Measurements from ENCODE around the gene NOTCH4.
"Not testable (repeated sequence)": the region's sequence is repeated elsewhere in the genome, so short reads cannot be mapped to it uniquely, and the experiment has no call there.

NOTCH4 gene

DNA sequence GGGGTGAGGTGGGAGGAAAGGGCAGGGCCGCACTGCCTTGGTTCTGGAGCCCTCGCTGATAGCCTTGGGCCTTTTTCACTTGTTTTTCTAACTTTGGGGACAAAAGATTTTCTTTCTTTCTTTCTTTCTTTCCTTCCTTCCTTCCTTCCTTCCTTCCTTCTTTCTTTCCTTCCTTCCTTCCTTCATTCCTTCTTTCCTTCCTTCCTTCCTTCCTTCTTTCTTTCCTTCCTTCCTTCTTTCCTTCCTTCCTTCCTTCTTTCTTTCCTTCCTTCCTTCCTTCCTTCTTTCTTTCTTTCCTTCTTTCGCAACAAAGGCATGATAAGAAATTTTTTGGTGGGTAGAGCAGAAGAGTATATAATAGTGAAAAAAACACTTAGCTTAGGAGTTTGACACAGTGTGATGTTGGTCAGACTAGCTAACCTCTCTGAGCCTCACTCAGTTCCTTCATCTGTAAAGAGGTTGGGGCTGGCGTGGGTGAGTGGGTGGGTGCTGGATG is 18.5 kb upstream of the NOTCH4 start:
- not testable (repeated sequence) for H3K27me3 Mint-ChIP-seq; H3K27ac Mint-ChIP-seq (ENCODE audit: low read depth); H3K4me3 Mint-ChIP-seq; H3K9me3 Mint-ChIP-seq; H3K4me1 Mint-ChIP-seq; ATAC-seq (replicated peaks; ENCODE audit: extremely low read depth, poor library complexity, severe bottlenecking); DNase-seq (ENCODE audit: low spot score in 2 of 2); H3K36me3 Mint-ChIP-seq (ENCODE audit: insufficient read depth)

DNA sequence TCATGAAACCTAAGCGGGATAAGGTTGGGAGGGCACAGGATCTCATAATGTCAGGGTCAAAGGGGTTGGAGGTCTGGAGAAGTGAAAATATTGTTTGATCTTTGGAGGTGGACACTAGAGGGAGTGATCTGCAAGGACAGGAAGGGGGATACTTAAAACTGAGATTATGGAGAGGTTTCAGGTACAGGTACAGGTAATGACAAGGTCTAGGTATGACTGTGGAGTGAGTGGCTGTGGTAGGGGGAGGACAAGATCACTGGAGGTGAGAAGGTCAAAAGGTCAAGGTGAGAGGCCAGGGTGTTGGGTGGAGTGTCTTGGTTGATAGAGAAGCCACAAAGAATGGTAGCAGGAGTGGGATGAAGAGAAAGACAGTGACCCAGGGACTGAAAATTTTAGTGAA is 16.8 kb upstream of the NOTCH4 start:
- no peak overlapping the region for H3K27ac Mint-ChIP-seq (ENCODE audit: low read depth)
- DNase-seq (ENCODE audit: low spot score in 2 of 2) (no peak), ATAC-seq (replicated peaks; ENCODE audit: extremely low read depth, poor library complexity, severe bottlenecking) (no peak)
- peaks cover 9% of the 10 kb centered on the region for H3K4me1 Mint-ChIP-seq
- H3K9me3 Mint-ChIP-seq = no peaks in the 10 kb centered on the region
- no peaks in the 10 kb centered on the region for H3K36me3 Mint-ChIP-seq (ENCODE audit: insufficient read depth)
- no peak overlapping the region for H3K4me3 Mint-ChIP-seq
- H3K27me3 Mint-ChIP-seq = no peaks in the 10 kb centered on the region

GRCh38 chr6:32239462-32239861 is 15.6 kb upstream of the NOTCH4 start:
- Mint-ChIP-seq H3K27ac (ENCODE audit: low read depth) (peak overlapping the region; percentile 12), H3K9me3 (no peaks in the 10 kb centered on the region), H3K27me3 (peaks cover 6% of the 10 kb centered on the region), H3K36me3 (ENCODE audit: insufficient read depth) (no peaks in the 10 kb centered on the region), H3K4me3 (no peak overlapping the region), H3K4me1 (no peaks in the 10 kb centered on the region)
- no peak for ATAC-seq (replicated peaks; ENCODE audit: extremely low read depth, poor library complexity, severe bottlenecking)
- DNase-seq (ENCODE audit: low spot score in 2 of 2) = no peak

- no peaks in the 10 kb centered on the region for H3K4me1 Mint-ChIP-seq
Observed at GRCh38 chr6:32234934-32235333, 11.1 kb upstream of the NOTCH4 start.

DNA sequence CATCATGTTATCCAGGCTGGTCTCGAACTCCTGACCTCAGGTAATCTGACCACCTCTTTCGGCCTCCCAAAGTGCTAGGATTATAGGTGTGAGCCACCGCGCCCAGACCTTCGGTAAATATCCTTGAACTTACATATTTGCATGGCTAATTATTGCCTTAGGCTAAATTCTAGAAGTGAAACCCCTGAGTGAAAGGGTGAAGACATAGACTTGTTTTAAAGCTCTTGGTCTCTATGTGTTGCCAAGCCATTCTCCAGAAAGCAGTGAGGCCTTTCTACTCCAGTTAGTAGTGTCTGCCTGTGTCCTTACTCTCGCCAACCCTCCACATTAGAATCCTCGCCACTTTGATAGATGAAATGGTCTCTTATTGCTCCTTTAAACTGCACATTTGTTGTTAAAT is 2.6 kb upstream of the NOTCH4 start:
- ATAC-seq (replicated peaks; ENCODE audit: extremely low read depth, poor library complexity, severe bottlenecking) = no peak
- H3K36me3 Mint-ChIP-seq (ENCODE audit: insufficient read depth) = no peaks in the 10 kb centered on the region

More at GRCh38 chr6:32234934-32235333, 11.1 kb upstream of the NOTCH4 start:
- no peak overlapping the region for H3K4me3 Mint-ChIP-seq
- DNase-seq (ENCODE audit: low spot score in 2 of 2) = no peak
- H3K9me3 Mint-ChIP-seq = no peaks in the 10 kb centered on the region
- H3K27me3 Mint-ChIP-seq = peaks cover 6% of the 10 kb centered on the region
- H3K36me3 Mint-ChIP-seq (ENCODE audit: insufficient read depth) = peaks cover 2% of the 10 kb centered on the region
- no peak overlapping the region for H3K27ac Mint-ChIP-seq (ENCODE audit: low read depth)
- ATAC-seq (replicated peaks; ENCODE audit: extremely low read depth, poor library complexity, severe bottlenecking) = no peak

DNA sequence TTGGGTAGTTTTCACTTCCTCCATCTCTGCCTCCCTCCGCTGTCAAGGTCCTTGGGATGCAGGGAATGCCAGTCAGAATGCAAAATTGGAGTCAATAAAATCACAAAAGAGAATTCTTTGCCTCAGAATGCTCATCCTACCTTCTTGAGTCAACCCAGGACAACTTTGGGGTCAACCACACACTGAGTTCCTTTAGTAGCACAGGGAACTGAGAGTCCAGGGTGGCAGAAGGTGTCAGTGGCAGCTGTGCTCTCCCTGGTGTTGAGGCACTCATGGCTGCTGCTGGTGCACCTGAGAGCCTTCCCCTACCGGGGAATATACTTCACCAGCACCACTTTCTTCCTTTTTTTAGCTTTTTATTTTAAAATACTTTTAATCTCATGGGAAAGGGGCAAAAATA is 829 bp upstream of the NOTCH4 start:
- DNase-seq (ENCODE audit: low spot score in 2 of 2) = no peak
- no peaks in the 10 kb centered on the region for H3K9me3 Mint-ChIP-seq
- H3K27ac Mint-ChIP-seq (ENCODE audit: low read depth) = no peak overlapping the region
- peaks cover 2% of the 10 kb centered on the region for H3K27me3 Mint-ChIP-seq
- H3K4me3 Mint-ChIP-seq = no peak overlapping the region
- H3K4me1 Mint-ChIP-seq = no peaks in the 10 kb centered on the region
- no peaks in the 10 kb centered on the region for H3K36me3 Mint-ChIP-seq (ENCODE audit: insufficient read depth)
- ATAC-seq (replicated peaks; ENCODE audit: extremely low read depth, poor library complexity, severe bottlenecking) = no peak

More for the DNA sequence above, 2.6 kb upstream of the NOTCH4 start:
- Mint-ChIP-seq H3K4me3 (no peak overlapping the region), H3K9me3 (no peaks in the 10 kb centered on the region), H3K27ac (ENCODE audit: low read depth) (no peak overlapping the region), H3K27me3 (no peaks in the 10 kb centered on the region), H3K4me1 (no peaks in the 10 kb centered on the region)
- no peak for DNase-seq (ENCODE audit: low spot score in 2 of 2)

DNA sequence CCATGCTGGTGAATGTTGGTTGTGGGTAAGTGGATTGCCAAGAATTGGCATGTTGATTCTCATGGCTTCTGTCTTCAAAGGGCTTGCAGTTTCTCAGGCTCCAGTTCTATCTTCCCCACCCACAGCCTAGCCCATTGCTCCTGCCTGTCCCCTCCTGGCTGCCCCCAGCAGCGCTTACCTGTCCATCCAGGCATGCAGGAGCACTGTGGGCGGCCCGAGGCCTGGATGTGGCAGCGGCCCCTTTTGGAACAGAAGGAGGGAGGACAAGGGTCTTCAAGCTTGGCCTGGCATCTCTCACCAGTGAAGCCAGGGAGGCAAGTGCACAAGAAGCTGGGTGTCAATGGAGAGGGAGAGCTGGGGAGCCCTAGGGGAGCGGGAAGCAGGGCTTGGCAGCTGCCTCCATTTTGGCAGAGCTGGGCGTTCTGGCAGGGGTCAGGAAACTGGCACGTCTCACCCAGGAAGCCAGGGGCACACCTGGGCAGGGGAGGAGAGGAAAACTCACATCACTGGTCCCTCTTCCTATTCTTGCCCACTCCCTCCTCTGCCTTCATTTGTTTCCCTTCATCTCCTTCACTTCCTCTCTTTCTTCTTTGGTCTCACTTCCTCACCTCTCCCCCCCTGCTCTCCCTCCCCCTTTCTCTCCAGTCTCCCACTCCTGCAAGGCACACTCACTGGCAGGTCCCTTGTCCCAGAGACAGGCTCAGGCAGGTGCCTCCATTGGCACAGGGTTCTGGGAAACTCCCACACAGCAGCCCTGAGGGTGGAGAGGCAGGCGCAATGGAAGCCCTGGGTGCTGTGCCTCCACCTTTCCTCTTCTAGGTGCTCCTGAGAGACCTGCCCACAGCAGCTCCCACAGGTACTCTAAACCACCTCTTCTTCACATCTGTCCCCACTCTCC is 1.3 kb downstream of the NOTCH4 start:
- H3K36me3 Mint-ChIP-seq (ENCODE audit: insufficient read depth) = peaks cover 2% of the 10 kb centered on the region
- no peak overlapping the region for H3K27ac Mint-ChIP-seq (ENCODE audit: low read depth)
- H3K4me3 Mint-ChIP-seq = no peak overlapping the region
- no peak for DNase-seq (ENCODE audit: low spot score in 2 of 2)
- H3K27me3 Mint-ChIP-seq = peaks cover 10% of the 10 kb centered on the region
- no peaks in the 10 kb centered on the region for H3K4me1 Mint-ChIP-seq
- ATAC-seq (replicated peaks; ENCODE audit: extremely low read depth, poor library complexity, severe bottlenecking) = no peak
- H3K9me3 Mint-ChIP-seq = no peaks in the 10 kb centered on the region

DNA sequence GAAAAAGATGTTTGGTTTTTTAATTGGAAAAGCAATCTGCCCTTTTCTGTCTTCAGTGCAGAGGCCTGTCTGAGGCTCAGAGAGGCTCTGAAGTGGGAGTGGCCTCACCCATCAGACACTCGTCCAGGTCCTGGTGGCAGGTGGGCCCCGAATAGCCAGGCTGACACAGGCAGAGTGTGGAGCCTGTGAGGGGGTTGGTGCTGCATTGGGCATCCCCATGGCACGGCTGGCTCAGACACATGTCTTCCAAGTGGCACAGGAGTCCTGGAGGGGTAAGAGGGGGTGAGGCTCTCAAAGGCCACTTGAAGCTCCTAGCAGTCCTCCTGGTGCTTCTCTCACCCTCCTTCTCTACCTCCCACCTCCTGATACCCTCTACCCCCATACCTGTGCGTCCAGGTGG is 3.8 kb downstream of the NOTCH4 start:
- no peak for DNase-seq (ENCODE audit: low spot score in 2 of 2)
- H3K4me3 Mint-ChIP-seq = no peak overlapping the region
- H3K27me3 Mint-ChIP-seq = peaks cover 10% of the 10 kb centered on the region
- no peak for ATAC-seq (replicated peaks; ENCODE audit: extremely low read depth, poor library complexity, severe bottlenecking)
- H3K4me1 Mint-ChIP-seq = no peaks in the 10 kb centered on the region
- H3K9me3 Mint-ChIP-seq = no peaks in the 10 kb centered on the region
- peaks cover 2% of the 10 kb centered on the region for H3K36me3 Mint-ChIP-seq (ENCODE audit: insufficient read depth)
- peak overlapping the region; percentile 75 for H3K27ac Mint-ChIP-seq (ENCODE audit: low read depth)

- Mint-ChIP-seq H3K27me3 (peaks cover 10% of the 10 kb centered on the region), H3K4me1 (no peaks in the 10 kb centered on the region), H3K27ac (ENCODE audit: low read depth) (no peak overlapping the region), H3K9me3 (no peaks in the 10 kb centered on the region), H3K4me3 (no peak overlapping the region), H3K36me3 (ENCODE audit: insufficient read depth) (peaks cover 2% of the 10 kb centered on the region)
- ATAC-seq (replicated peaks; ENCODE audit: extremely low read depth, poor library complexity, severe bottlenecking) = no peak
- no peak for DNase-seq (ENCODE audit: low spot score in 2 of 2)
Observed at GRCh38 chr6:32218167-32218566, 5.7 kb downstream of the NOTCH4 start.

- ATAC-seq (replicated peaks; ENCODE audit: extremely low read depth, poor library complexity, severe bottlenecking) (no peak), DNase-seq (ENCODE audit: low spot score in 2 of 2) (no peak)
- H3K27ac Mint-ChIP-seq (ENCODE audit: low read depth) = peak overlapping the region; percentile 29
Observed at GRCh38 chr6:32216998-32217397, 6.9 kb downstream of the NOTCH4 start.

DNA sequence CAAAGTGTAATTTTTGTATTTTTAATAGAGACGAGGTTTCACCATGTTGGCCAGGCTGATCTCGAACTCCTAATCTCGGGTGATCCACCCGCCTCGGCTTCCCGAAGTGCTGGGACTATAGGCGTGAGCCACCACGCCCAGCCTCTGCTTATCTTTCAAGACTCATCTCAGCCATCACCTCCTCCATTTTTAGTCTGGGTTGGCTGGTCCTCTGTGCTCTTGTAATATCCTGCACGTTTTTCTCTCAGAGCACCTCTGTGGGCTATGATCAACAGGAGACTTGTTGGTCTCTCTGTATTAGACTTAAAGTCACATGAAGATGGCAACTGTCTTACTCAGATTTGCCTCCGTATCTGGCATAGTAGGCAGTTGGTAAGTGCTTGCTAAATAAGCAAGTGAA is 7.6 kb downstream of the NOTCH4 start:
- Mint-ChIP-seq H3K36me3 (ENCODE audit: insufficient read depth) (peaks cover 2% of the 10 kb centered on the region), H3K27ac (ENCODE audit: low read depth) (no peak overlapping the region), H3K27me3 (peaks cover 10% of the 10 kb centered on the region), H3K4me1 (no peaks in the 10 kb centered on the region), H3K4me3 (no peak overlapping the region), H3K9me3 (no peaks in the 10 kb centered on the region)
- no peak for DNase-seq (ENCODE audit: low spot score in 2 of 2)
- ATAC-seq (replicated peaks; ENCODE audit: extremely low read depth, poor library complexity, severe bottlenecking) = no peak

More at GRCh38 chr6:32216998-32217397, 6.9 kb downstream of the NOTCH4 start:
- H3K4me3 Mint-ChIP-seq = no peak overlapping the region
- H3K27me3 Mint-ChIP-seq = peaks cover 10% of the 10 kb centered on the region
- H3K4me1 Mint-ChIP-seq = no peaks in the 10 kb centered on the region
- H3K36me3 Mint-ChIP-seq (ENCODE audit: insufficient read depth) = peaks cover 2% of the 10 kb centered on the region
- H3K9me3 Mint-ChIP-seq = no peaks in the 10 kb centered on the region

GRCh38 chr6:32215617-32216016 is 8.2 kb downstream of the NOTCH4 start:
- Mint-ChIP-seq H3K27me3 (peaks cover 10% of the 10 kb centered on the region), H3K9me3 (no peaks in the 10 kb centered on the region), H3K36me3 (ENCODE audit: insufficient read depth) (peaks cover 5% of the 10 kb centered on the region), H3K27ac (ENCODE audit: low read depth) (no peak overlapping the region), H3K4me1 (no peaks in the 10 kb centered on the region), H3K4me3 (no peak overlapping the region)
- DNase-seq (ENCODE audit: low spot score in 2 of 2) (no peak), ATAC-seq (replicated peaks; ENCODE audit: extremely low read depth, poor library complexity, severe bottlenecking) (no peak)

GRCh38 chr6:32214126-32214525 is 9.7 kb downstream of the NOTCH4 start:
- Mint-ChIP-seq H3K36me3 (ENCODE audit: insufficient read depth) (peaks cover 5% of the 10 kb centered on the region), H3K27me3 (peaks cover 3% of the 10 kb centered on the region), H3K4me3 (no peak overlapping the region), H3K27ac (ENCODE audit: low read depth) (no peak overlapping the region), H3K4me1 (no peaks in the 10 kb centered on the region), H3K9me3 (no peaks in the 10 kb centered on the region)
- ATAC-seq (replicated peaks; ENCODE audit: extremely low read depth, poor library complexity, severe bottlenecking) (no peak), DNase-seq (ENCODE audit: low spot score in 2 of 2) (no peak)
